GM20000 (cell line): Measurements from ENCODE around the gene NOL8.

ENCODE experiments used
- DNase-seq: peaks from one replicate; pipeline ENCODE4 v3.0.0; 2012; ENCODE audit warnings: low spot score
- CTCF ChIP-seq: IDR thresholded peaks from 2 replicates; pipeline ENCODE4 v1.5.1; 2012; ENCODE audit warnings: mild to moderate bottlenecking, control low read depth; ENCODE audit errors: extremely low read depth, missing control alignments

The NOL8 gene

GRCh38 chr9:92266486-92266885 is 58.7 kb downstream of the NOL8 start:
- DNase-seq = no peak

GRCh38 chr9:92265154-92265553 is 60.0 kb downstream of the NOL8 start:
- no peak for TF ChIP-seq CTCF
- no peak for DNase-seq

More at GRCh38 chr9:92266486-92266885, 58.7 kb downstream of the NOL8 start:
- no peak for TF ChIP-seq CTCF

GRCh38 chr9:92263131-92263530 is 62.0 kb downstream of the NOL8 start:
- TF ChIP-seq CTCF = no peak
- no peak for DNase-seq

GRCh38 chr9:92257327-92257726 is 67.8 kb downstream of the NOL8 start:
- DNase-seq = no peak
- no peak for TF ChIP-seq CTCF

GRCh38 chr9:92254381-92255337 is 70.5 kb downstream of the NOL8 start:
- no peak for DNase-seq
- no peak for TF ChIP-seq CTCF

- no peak for DNase-seq
- no peak for TF ChIP-seq CTCF
Measured at GRCh38 chr9:92253656-92254055, 71.5 kb downstream of the NOL8 start.

- TF ChIP-seq CTCF = no peak
- DNase-seq = no peak
Measured at GRCh38 chr9:92247981-92248380, 77.2 kb downstream of the NOL8 start.
